ENCODE data around the gene FAM117A. TPM values are rescaled to one million over a fixed set of nuclear protein-coding genes. Genes with fewer than 3 reads are reported as not detected.

Gene FAM117A
- total and polyA plus RNA-seq, 2 of the 8 experiments (the other 6 are each of a cell fraction or from before 2014, with no cell fraction given), result 28.4 to 45.7 TPM

GRCh38 chr17:49746791-49747490, 17.0 kb downstream of the FAM117A start:
- no peaks in the 10 kb centered on the region for H3K27me3 ChIP-seq (replicated peaks in 1 of 4; ENCODE audit: control insufficient read depth in 3 of 4, extremely low read depth in 1 of 4, insufficient read depth in 3 of 4, low read length in 3 of 4)
- POLR2A ChIA-PET (ENCODE audit: partially characterized antibody), result interaction anchor here (0.5 to 3.0 kb wide), 4 partner anchors 12 to 41 kb away, joined by 3 to 17 read pairs (median 5); partner anchors contain the start of genes FAM117A and KAT7
- TF ChIP-seq CHD2 (IDR thresholded peaks at IDR 0.05; ENCODE audit: low read length) (no peak), RBBP5 (IDR thresholded peaks at IDR 0.05; ENCODE audit: borderline replicate concordance, low read depth, low read length) (no peak), KDM5A (IDR thresholded peaks at IDR 0.05; ENCODE audit: low read length) (no peak), ATF3 (IDR thresholded peaks at IDR 0.05; ENCODE audit: insufficient read depth, low read depth, low read length) (no peak), TBP (IDR thresholded peaks at IDR 0.05; ENCODE audit: low read depth, low read length) (no peak), HDAC6 (IDR thresholded peaks at IDR 0.05; ENCODE audit: low read depth, low read length) (no peak), TAF1 (IDR thresholded peaks at IDR 0.05; ENCODE audit: low read depth, low read length) (no peak), KDM1A (IDR thresholded peaks at IDR 0.05; ENCODE audit: borderline replicate concordance, low read length) (no peak), CTBP2 (IDR thresholded peaks at IDR 0.05; ENCODE audit: borderline replicate concordance, insufficient read depth, insufficient read length, low read length) (no peak), SP4 (IDR thresholded peaks at IDR 0.05; ENCODE audit: low read length) (no peak), CREB1 (IDR thresholded peaks at IDR 0.05) (no peak), SIN3A (conservative IDR thresholded peaks at IDR 0.05 in 1 of 2, IDR thresholded peaks at IDR 0.05 in 1 of 2; ENCODE audit: low read depth in 1 of 2, low read length in 2 of 2) (no peak)

More at GRCh38 chr17:49746791-49747490, 17.0 kb downstream of the FAM117A start:
- Histone ChIP-seq H3K56ac (replicated peaks; ENCODE audit: insufficient read length, low read depth, low read length) (no peak overlapping the region), H3K9ac (replicated peaks in 1 of 4; ENCODE audit: extremely low read depth in 1 of 4, low read depth in 3 of 4, low read length in 3 of 4) (no peak overlapping the region), H3K4me1 (replicated peaks in 1 of 4; ENCODE audit: control insufficient read depth in 3 of 4, insufficient read depth in 4 of 4, low read length in 3 of 4) (peaks cover 0 to 2% (median 0%) of the 10 kb centered on the region in 4 experiments; a peak in 1 of 7 replicates), H2BK12ac (ENCODE audit: low read depth, low read length) (no peak overlapping the region), H3K4me2 (ENCODE audit: insufficient read depth in 1 of 2, low read depth in 2 of 2, low read length in 2 of 2) (no peak overlapping the region), H2BK15ac (ENCODE audit: low read length) (no peak overlapping the region), H3K4ac (replicated peaks; ENCODE audit: insufficient read length, low read depth, low read length) (no peak overlapping the region), H2AFZ (ENCODE audit: low read length) (no peak overlapping the region), H2AK5ac (ENCODE audit: low read depth, low read length) (no peak overlapping the region), H2BK20ac (ENCODE audit: low read length) (no peak overlapping the region), H2BK120ac (replicated peaks; ENCODE audit: low read depth, low read length) (no peak overlapping the region), H3K23me2 (ENCODE audit: low read depth, low read length) (no peaks in the 10 kb centered on the region), H3K18ac (ENCODE audit: extremely low read depth, low read length) (no peak overlapping the region), H3K27ac (ENCODE audit: low read depth, low read length) (no peak overlapping the region), H4K5ac (ENCODE audit: insufficient read length, low read depth, low read length) (no peak overlapping the region), H4K91ac (replicated peaks; ENCODE audit: insufficient read length, low read length) (no peak overlapping the region), H4K8ac (ENCODE audit: extremely low read depth, insufficient read depth, low read length) (no peak overlapping the region), H3K36me3 (ENCODE audit: control insufficient read depth in 2 of 4, insufficient read depth in 4 of 4, low read length in 3 of 4) (peaks cover 0 to 4% (median 0%) of the 10 kb centered on the region in 4 experiments; a peak in 3 of 8 replicates), H3K79me1 (ENCODE audit: low read depth, low read length) (0 out of 2 replicates have a peak, but pooled peaks cover 2% of the 10 kb centered on the region), H2BK5ac (ENCODE audit: low read depth, low read length) (no peak overlapping the region), H4K20me1 (replicated peaks in 1 of 2; ENCODE audit: control insufficient read depth in 1 of 2, insufficient read depth in 2 of 2, low read length in 2 of 2) (peaks cover 0 to 12% of the 10 kb centered on the region in 2 experiments), H3K79me2 (ENCODE audit: control insufficient read depth in 1 of 2, insufficient read depth in 2 of 2, low read length in 2 of 2) (peaks cover 0 to 29% of the 10 kb centered on the region in 2 experiments; a peak in 3 of 4 replicates), H3K23ac (ENCODE audit: insufficient read length) (no peak overlapping the region), H3K9me3 (ENCODE audit: insufficient read depth in 2 of 2, low read depth in 1 of 2, low read length in 1 of 2) (no peaks in the 10 kb centered on the region), H3K14ac (ENCODE audit: insufficient read length) (no peak overlapping the region), H3K4me3 (ENCODE audit: extremely low read depth in 1 of 4, insufficient read depth in 2 of 4, low read depth in 3 of 4, low read length in 4 of 4) (no peak overlapping the region)
- DNase-seq (ENCODE audit: low read depth in 1 of 2, low spot score in 2 of 2), result no peak
- WGBS, 2 experiments (ENCODE audit: extremely low coverage in 1 of 2, insufficient coverage in 1 of 2, insufficient read length in 1 of 2, insufficient replicate concordance in 2 of 2, low coverage in 1 of 2, low lambda C conversion rate in 2 of 2, missing lambda C conversion rate in 1 of 2), result 80% methylated on average over 5 of the region's 5 CpGs; no CpG with 5 or more reads in 1 of the 2 experiments
- CTCF ChIA-PET (ENCODE audit: partially characterized antibody), result interaction anchor here (0.6 to 1.5 kb wide), 9 partner anchors 9 to 962 kb away, joined by 3 to 10 read pairs (median 3); no protein-coding TSS in a partner anchor
- no peak for FAIRE-seq

All from H1 (cell line).